Progenitor cell of endocrine pancreas (in vitro differentiated cells): ENCODE measurements around the gene UST. TPM values are rescaled to one million over a fixed set of nuclear protein-coding genes. Genes with fewer than 3 reads are reported as not detected.

Experiments used
- DNase-seq: peaks from one replicate; pipeline ENCODE4 v3.0.0; 2021; ENCODE audit warnings: low spot score; ENCODE audit not compliant: unreplicated experiment
- H3K27ac Mint-ChIP-seq: 2 replicates; pipeline ENCODE4 v1.8.0; 2021; ENCODE audit warnings: mild to moderate bottlenecking, moderate library complexity, mixed read lengths
- H3K27me3 Mint-ChIP-seq: 2 replicates; pipeline ENCODE4 v1.8.0; 2021; ENCODE audit warnings: mixed read lengths
- H3K36me3 Mint-ChIP-seq: 2 replicates; pipeline ENCODE4 v1.8.0; 2022; ENCODE audit warnings: mixed read lengths; ENCODE audit not compliant: insufficient read depth
- H3K4me1 Mint-ChIP-seq: 2 replicates; pipeline ENCODE4 v1.8.0; 2021; ENCODE audit warnings: low read depth, mixed read lengths
- H3K4me3 Mint-ChIP-seq: 2 replicates; pipeline ENCODE4 v1.8.0; 2021; ENCODE audit warnings: low read depth, mild to moderate bottlenecking, moderate library complexity, mixed read lengths
- H3K9me3 Mint-ChIP-seq: 2 replicates; pipeline ENCODE4 v1.8.0; 2021; ENCODE audit warnings: low read depth, mixed read lengths
- CTCF ChIP-seq: fragments of 200-600 bp; sonication (generic); IDR thresholded peaks from one replicate; pipeline ENCODE4 v1.5.0; 2021; ENCODE audit warnings: antibody characterized with exemption, mild to moderate bottlenecking; ENCODE audit not compliant: unreplicated experiment
- total RNA-seq: library from RNA; stranded (reverse); gene quantifications from 2 replicates; pipeline ENCODE4 v1.2.1, GENCODE V29; 2021

Gene UST
- total RNA-seq, 1 donor from 2014 or later = 2.9 TPM

- no peak for DNase-seq
- peaks cover 2% of the 10 kb centered on the region for H3K36me3 Mint-ChIP-seq
- H3K27me3 Mint-ChIP-seq = peaks cover 58% of the 10 kb centered on the region
- no peak overlapping the region for H3K27ac Mint-ChIP-seq
- H3K4me3 Mint-ChIP-seq = no peak overlapping the region
- no peak for TF ChIP-seq CTCF
- H3K4me1 Mint-ChIP-seq = peaks cover 5% of the 10 kb centered on the region
- H3K9me3 Mint-ChIP-seq = peaks cover 3% of the 10 kb centered on the region
Measured at GRCh38 chr6:148805777-148806176, 58.9 kb downstream of the UST start.

GRCh38 chr6:148807784-148808183, 61.0 kb downstream of the UST start:
- DNase-seq = no peak
- H3K36me3 Mint-ChIP-seq = peaks cover 2% of the 10 kb centered on the region
- no peak overlapping the region for H3K4me3 Mint-ChIP-seq
- peaks cover 40% of the 10 kb centered on the region for H3K27me3 Mint-ChIP-seq
- no peak overlapping the region for H3K27ac Mint-ChIP-seq
- H3K4me1 Mint-ChIP-seq = peaks cover 5% of the 10 kb centered on the region
- H3K9me3 Mint-ChIP-seq = peaks cover 3% of the 10 kb centered on the region
- TF ChIP-seq CTCF = no peak

GRCh38 chr6:148808786-148809304, 62.0 kb downstream of the UST start:
- Mint-ChIP-seq H3K27ac (no peak overlapping the region), H3K4me3 (no peak overlapping the region), H3K9me3 (peaks cover 3% of the 10 kb centered on the region), H3K36me3 (peaks cover 2% of the 10 kb centered on the region), H3K27me3 (peaks cover 30% of the 10 kb centered on the region), H3K4me1 (peaks cover 5% of the 10 kb centered on the region)
- no peak for TF ChIP-seq CTCF
- no peak for DNase-seq

- DNase-seq = no peak
- Mint-ChIP-seq H3K4me1 (peaks cover 5% of the 10 kb centered on the region), H3K36me3 (peaks cover 5% of the 10 kb centered on the region), H3K9me3 (peaks cover 8% of the 10 kb centered on the region), H3K4me3 (no peak overlapping the region), H3K27me3 (peaks cover 21% of the 10 kb centered on the region), H3K27ac (no peak overlapping the region)
- TF ChIP-seq CTCF = no peak
Measured at GRCh38 chr6:148811459-148811858, 64.6 kb downstream of the UST start.

GRCh38 chr6:148814082-148814790, 67.4 kb downstream of the UST start:
- Mint-ChIP-seq H3K27ac (no peak overlapping the region), H3K4me3 (no peak overlapping the region), H3K36me3 (peaks cover 3% of the 10 kb centered on the region), H3K4me1 (peaks cover 11% of the 10 kb centered on the region), H3K9me3 (peaks cover 5% of the 10 kb centered on the region), H3K27me3 (peaks cover 6% of the 10 kb centered on the region)
- TF ChIP-seq CTCF = no peak
- DNase-seq = no peak
